NCI-H146 (cell line): ENCODE results near the gene CARD11.
"Not testable (repeated sequence)": the region's sequence is repeated elsewhere in the genome, so short reads cannot be mapped to it uniquely, and the experiment has no call there.

Source experiments
- DNase-seq: peaks from one replicate; lab custom pipeline; 2025; lab: John Stamatoyannopoulos, UW

The CARD11 gene

DNA sequence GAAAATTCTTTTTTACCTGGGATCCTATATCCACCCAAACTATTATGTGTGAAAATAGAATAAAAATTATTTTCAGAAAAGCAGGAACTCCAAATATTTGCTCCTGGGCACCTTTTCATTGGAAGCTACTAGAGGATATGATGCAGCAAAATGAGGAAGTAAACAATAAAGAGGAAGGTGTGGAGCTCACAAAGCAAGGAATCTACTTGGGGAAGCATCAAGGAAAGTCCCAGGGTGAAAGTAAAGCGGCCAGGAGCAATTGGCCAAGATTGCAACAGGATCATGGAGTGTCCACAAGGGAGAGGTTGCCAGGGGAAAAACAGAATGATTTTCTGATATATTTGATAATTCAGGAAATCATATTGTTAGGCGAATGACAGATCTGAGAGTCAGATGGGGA, 80.8 kb downstream of the CARD11 start:
- DNase-seq: no peak

DNA sequence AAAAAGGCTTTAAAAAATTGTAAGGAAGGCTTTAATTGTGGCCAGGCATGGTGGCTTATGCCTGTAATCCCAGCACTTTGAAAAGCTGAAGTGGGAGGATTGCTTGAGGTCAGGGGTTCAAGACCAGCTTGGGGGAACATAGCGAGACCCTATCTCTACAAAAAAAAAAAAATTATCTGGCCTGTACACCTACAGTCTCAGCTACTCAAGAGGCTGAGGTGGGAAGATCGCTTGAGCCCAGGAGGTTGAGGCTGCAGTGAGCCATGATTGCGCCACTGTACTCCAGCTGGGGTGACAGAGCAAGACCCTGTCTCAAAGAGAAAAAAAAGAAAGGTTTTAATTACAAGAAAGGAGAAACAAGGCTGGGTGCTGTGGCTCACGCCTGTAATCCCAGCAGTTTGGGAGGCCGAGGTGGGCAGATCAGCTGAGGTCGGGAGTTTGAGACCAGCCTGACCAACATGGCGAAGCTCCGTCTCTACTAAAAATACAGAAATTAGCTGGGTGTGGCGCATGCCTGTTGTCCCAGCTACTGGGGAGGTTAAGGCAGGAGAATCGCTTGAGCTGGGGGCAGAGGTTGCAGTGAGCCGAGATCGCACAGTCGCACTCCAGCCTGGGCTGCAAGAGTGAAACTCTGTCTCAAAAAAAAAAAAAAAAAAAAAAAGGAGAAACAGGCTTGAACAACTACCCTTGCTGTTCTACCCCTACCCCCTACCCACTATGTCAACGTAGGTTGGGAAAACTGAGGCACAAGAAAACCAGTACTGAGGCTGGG, 83.7 kb downstream of the CARD11 start:
- DNase-seq: no peak

DNA sequence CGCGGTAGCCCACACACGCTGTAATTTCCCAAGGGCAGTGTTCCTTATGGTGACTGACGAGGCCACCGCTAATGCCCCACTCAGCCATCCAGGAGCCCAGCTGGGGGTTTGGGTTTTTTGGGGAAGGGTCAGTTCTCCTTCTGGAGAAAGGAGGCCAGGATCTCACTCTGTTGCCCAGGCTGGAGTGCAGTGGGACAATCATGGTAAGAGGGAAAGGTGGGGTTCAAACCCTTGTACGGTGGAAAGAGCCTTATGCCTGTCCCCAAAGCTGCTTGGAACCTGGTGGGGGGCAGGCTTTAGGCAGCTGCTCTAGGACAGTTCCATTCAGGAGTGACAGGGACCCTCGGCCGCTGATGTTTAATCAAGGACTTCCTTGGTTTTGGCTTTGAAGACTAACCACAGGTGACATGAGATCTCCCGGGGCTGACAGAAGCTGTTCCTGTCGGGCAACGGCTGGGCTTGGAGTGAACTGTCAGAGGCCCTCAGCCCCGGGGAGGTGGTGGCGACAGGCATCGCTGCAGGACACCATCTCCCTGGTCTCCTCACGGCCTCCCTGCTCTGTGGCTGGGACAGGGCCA, 84.5 kb downstream of the CARD11 start:
- DNase-seq: no peak

DNA sequence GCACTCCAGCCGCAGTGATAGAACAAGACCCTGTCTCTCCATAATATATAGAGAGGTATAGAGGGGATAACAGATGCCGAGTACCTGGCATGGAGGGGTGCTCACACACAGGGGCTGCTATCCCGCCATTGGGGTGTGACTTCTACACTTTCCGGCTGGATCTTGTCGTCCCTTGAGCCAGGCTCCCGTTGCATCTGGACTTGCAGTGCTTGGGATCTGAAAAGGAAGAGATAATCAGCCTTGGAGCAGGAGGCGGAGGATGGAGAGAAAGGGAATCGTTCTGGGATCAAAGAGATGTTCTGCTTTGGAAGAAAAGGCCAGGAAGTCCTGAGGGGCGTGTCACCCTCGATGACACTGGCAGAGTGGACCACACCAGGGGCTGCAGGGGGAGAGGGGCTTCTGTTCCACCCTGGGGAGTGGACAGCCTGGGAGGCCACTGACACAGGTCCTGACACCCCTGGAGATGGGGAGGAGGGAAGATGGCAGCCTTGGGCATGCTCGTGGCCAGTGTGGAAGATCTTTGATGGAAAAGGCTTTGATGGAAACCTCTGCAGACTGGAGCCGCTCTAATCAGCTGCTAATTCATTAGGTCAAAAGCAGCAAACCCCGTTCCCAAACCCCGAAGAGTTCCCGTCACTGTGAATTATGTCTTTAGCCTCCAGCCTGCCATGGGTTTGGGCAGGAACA, 85.1 kb downstream of the CARD11 start:
- DNase-seq: no peak

DNA sequence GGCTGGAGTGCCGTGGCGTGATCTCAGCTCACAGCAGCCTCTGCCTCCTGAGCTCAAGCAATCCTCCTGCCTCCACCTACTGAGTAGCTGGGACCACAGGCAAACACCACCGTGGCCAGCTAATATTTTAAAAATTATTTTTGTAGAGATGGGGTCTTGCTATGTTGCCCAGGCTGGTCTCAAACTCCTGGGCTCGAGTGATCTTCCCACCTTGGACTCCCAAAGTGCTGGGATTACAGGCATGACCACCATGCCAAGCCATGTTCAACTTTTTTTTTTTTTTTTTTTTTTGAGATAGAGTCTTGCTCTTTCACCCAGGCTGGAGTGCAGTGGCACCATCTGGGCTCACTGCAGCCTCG, 86.3 kb downstream of the CARD11 start:
- not testable (repeated sequence) for DNase-seq

DNA sequence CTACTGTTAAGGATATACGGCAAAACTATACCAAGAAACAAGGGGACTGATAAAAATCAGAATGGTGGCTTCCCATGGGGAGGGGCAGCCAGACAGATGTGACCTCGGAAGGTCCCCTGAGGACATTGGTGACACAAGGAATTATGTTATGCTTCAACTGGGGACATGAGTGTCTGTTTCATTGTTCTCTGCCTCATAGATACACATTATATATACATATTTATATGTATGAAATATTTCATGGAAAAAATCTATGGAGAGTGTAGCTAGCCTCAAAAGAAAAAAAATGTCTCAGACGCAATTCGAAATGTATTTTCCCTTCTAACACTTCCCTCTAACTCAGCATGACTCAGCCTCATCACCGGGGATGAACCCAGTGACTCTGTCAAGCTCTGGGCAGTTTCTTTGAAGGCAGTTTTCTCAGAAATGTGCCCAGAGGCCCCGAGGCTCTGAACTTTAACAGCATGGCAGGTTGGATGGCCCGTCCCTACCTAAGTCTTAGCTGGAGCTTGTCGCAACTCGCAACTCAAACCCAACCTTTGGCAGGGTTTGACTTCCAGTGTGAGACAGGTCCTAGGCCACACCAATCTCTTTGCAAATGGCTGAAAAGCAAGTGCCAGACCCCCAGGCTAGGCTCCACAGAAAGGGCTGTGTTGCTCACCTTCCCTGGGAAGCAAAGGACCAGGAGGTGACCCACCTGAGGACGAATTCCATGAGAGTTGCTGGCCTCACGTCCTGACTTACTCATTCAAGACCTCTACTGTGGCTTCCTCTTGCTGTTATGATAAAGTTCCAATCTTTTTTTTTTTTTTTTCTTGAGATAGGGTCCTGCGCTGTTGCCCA, 86.9 kb downstream of the CARD11 start:
- no peak for DNase-seq

DNA sequence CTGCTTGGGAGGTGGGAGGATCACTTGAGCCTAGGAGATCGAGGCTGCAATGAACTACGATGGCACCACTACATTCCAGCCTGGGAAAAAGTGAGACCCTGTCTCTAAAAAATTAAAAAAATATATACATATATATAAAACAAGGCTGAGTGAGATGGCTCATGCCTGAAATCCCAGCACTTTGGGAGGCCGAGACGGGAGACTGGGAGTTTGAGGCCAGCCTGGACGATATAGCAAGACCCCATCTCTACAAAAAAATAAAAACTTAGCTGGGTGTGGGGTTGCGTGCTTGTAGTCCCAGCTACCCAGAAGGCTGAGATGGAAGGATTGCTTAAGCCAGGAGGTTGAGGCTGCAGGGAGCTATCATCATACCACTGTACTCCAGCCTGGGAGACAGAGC, 87.6 kb downstream of the CARD11 start:
- no peak for DNase-seq

DNA sequence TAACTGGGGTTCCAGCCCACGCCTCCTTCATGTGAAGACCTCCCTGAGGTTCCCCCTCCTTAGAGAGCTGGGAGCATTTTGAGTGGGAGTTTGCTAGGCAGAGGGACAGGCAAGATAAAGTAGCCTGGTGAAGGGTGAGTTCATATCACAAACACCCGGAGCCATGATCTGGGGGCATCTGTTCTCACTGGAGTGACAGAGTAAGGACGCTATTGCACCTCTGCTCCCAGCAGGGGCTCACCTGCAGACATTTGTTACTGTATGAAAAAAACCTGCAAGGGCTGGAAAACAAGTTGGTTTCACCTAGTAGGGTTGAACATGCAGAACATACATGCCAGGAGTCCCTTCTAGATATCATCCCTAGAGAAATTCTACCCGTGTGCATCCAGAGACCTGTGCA, 88.4 kb downstream of the CARD11 start:
- no peak for DNase-seq

DNA sequence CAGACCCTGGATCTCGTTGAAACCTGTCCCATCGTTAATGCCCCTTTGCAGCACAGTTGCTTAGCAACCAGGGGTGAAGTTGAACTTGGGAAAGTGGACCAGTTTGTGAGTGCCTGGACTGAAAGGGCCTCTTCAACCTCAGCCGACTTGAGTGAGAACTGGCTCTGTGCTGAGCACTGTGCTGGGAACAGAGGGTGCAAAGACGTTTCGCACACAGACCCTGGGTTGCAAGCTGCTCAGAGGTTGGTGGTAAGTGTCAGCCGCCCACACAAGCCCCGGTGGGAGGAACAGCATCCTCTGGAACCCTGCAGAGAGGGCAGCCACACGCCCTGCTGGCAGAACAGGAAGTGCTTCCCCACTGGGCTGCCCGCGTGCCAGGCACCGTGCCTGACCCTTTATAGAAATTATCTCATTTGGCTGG, 89.2 kb downstream of the CARD11 start:
- DNase-seq: no peak

DNA sequence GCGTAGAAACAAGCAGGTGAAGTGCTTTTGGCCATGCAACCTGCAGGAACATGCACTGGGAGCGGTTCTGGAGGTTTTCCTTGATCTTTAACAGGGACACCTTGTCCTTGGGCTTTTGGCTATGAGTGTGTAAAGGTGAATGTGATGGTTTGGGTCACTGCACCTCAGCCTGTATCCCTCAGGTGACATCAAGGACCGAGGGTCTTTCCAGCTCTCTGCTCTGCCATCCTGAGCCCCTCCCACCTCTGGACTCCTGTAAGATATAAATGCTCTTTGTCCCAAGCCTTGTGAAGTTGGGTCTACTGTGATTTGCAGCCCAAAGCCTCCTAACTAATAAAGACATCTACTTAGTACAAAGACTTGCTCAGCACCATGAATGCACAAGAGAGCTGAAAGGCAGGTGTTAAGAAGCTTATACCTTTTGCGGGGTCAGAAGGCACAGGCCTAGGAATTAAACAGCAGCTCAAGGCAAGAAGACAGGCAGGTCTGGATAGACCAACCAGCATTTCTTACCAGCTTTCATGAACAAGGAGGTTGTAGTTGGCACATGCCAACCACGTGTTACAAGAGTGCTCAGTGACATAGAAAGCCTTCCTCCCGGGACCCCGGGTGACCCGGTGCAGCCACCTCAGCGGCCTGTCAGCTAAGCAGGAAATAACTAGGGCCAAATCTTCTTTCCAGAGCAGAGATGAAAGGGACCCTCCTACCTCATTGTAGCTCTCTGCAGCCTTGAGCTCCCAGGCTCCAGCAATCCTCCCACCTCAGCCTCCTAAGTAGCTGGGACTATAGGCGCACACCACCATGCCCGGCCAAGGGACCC, 89.9 kb downstream of the CARD11 start:
- DNase-seq: no peak

DNA sequence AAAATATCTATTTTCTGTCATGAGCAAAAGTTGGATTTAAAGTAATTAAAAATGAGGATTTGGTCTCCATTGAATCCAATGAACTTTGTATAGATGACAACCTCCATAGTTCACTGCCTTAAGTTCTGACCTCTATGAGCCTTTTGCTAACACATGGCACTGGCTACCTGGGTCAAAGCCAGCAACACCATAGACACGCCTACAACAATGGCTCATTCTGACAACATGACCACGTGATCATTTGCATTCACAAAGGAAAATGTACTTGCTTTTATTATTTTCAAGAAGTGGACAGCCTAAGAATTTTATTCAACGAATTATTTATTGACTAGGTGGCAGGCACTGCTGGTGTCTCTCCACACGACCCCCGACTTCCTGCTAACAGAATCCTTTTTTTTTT, 90.6 kb downstream of the CARD11 start:
- no peak for DNase-seq

DNA sequence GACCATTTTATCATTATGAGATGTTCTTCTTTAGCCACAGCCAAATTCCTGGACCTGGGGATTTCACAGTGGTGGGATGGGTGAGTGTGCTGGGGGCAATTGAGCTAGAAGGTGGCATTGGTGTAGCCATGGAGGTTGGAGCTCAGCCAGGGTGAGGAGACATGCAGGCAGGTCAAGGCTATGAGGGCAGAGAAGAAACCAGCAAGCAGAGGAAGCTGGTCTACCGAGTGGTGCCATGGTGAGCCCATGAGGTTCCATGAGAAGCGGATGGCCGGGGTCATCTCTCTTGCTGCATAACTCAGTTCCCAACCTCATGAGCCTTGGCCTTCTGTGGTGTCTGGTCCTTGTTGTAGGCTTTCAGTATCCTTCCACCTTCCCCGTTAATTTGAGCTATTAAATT, 91.4 kb downstream of the CARD11 start:
- DNase-seq: no peak

DNA sequence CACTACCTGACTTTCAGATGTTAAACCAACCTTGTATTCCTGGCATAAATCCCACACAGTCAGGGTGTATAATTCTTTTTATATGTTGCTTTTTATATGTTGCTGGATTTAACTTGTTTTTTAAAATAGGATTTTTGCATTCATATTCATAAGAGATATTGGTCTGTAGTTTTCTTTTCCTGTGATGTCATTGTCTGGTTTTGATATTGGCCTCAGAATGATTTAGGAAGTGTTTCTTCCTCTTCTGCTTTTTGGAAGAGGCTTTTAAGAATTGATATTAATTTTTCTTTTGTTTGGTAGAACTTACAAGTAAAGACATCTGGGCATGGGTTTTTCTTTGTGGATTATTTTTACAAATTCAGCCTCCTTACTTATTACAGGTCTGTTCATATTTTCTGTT, 93.1 kb downstream of the CARD11 start:
- DNase-seq: no peak

DNA sequence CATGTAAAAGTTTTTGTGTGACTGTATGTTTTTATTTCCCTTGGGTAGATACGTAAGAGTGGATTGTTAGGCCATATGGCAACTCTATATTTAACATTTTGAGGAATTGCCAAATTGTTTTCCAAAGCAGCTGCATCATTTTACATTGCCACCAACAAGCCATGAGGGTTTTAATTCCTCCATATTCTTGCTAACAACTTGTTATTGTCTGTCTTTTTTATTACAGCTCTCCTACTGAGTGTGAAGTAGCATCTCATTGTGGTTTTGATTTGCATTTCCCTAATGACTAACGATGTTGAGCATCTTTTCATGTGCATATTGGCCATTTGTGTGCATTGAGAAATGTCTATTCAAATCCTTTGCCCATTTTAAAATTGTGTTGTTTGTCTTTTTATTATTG, 94.9 kb downstream of the CARD11 start:
- no peak for DNase-seq

DNA sequence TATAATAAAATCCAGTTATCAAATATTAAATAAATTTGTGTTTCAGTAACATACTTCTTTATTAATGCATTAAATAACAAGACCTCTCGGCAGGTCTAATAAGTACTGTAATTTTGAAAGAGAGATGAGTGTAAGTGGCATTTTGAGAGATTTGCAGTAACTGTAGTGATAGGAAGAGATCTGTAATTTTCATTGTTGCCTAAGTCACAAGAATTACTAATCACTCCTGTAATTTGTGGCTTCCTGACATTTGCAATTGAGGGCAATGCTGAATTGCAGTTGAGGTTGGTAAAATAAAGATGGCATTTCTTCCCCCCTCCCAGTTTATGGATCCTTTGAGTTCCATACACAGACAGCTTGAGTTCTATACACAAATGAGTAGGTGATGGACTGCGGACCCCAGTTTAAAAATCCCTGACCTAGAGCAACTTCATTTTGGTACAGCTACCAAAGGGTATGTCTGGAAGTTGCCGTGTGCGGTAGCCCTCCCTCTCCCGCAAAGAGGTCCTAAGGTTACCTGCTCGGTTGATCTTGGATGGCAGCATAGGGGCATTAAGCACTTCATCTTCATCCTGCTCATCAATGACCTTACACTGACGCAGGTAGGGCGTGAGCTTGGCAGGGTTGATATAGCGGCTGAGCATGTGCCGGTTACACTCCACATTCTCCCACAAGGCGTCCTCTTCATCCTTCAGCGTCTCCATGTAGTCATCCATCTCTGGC, 96.4 kb downstream of the CARD11 start:
- no peak for DNase-seq

DNA sequence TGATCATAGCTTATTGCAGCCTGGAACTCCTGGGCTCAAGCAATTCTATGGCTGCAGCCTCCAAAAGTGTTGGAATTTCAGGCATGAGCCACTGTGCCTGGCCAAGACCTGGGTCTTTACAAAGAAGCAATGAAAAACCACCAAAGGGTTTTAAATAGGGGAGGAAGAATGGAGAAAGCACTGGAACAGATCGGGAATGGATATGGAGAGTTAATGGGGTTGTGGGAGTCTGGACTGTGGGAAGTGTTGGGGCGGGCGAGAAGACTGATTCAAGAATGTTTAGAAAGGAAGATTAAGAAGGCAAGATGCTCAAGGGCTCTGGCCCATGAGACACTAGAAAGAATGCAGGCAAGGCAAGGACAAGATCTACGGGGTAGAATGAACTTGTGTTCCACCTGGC, 98.5 kb downstream of the CARD11 start:
- DNase-seq: no peak

DNA sequence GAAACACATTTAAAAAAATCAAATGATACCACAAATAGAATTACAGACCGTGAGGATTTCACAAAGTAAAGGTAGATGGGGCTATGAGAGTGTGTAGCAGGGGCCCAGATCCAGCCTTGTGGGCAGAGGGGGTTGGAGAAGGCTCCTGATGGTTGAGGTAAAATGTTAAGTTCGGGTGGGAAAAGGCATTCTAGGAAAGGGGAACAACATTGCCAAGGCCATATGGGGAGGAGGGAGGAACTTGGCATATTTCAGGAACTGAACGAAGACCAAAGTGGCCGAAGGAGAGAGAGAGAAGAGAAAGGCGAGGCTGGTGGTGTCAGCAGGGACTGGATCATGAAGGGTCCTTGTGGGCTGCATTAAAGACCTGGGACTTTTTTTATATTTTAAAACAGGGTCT, 98.9 kb downstream of the CARD11 start:
- DNase-seq: no peak

DNA sequence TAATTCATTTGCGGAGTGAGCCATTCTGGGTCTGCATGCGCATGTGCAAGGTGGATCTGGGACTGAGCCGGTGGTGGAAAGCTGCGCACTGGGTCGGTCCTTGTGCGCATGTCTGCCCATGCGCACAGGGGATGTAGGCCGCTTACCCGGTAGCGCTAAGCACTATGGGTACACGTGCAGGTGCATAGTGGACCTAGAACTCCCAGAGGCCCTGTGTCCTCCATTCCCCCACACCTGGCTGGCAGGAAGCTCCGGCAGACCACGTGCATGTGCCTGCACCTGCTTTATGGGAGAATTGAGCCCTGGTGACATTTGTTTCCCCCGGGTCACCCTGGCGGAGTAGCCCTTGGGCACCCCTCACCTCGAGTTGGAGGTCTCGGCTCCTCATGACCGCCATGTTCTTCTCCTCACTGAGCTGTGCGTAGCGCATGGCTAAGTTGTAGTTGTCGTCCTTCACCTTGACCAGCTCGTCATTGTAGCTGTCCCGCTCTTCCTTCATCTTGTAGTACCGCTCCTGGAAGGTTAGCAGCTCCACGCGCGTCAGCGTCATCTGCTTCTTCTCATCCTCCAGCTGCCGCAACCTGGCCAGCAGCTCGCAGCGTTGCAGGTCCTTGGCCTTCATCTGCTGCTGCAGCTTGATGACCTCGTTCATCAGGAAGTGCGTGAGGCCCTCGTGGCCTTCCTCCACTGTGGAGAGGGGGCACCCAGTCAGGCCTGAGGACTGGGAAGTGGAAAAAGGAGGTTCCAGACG, 99.6 kb downstream of the CARD11 start:
- no peak for DNase-seq

DNA sequence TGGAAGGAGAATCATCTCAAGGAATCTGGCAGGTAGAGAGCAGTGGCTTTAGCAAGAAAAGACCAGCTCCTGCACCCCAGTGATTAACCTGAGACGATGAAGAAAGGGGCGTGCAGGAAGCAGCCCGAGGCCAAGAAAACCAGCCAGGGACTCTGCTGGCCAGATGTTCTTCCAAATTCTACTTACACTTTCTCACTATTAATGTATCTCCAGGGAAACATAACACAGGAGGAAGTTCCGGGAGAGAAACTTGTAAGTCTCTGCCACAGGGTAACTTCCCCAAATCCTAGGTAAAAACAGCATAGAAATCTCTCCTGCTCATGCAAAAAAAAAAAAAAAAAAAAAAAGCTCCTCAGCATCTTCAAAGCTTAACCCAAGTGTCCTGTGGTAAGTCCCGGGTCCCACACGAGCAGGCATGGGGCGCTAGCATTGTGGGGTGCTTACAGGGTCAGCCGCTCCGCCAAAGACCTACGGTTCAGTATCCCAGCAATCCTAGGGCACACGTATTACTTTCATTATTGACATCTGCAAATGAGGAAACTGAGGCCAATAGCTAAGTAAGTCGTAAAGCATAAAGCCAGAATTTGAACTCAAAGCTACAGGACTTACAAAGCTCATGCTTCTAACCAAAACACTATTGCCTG, 102.3 kb downstream of the CARD11 start:
- DNase-seq: no peak

DNA sequence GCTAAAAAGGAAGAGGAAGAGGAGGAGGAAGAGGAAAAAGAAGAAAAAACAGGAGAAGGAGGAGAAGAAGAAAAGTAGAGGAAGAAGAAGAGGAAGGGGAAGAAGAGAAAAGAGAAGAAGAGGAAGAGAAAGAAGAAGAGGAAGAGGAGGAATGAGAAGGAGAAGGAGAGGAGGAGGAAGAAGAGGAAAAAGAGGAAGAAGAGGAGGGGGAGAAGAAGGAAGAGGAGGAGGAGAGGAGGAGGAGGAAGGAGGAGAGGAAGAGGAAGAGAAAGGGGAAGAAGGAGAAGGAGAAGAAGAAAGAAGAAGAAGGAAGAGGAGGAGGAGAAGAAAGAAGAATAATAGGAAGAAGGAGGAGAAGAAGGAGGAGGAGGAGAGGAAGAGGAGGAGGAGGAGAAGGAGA, 103.2 kb downstream of the CARD11 start:
- DNase-seq: no peak
